IMR-90 (cell line): ENCODE results near the gene ARHGEF38. TPM values are rescaled to one million over a fixed set of nuclear protein-coding genes. Genes with fewer than 3 reads are reported as not detected.

Experiments
- ATAC-seq: fragments of 200-7000 bp; cut with Tn5 transposase; 2 replicates; pipeline ENCODE4 v1.9.1; 2020; ENCODE audit warnings: low read depth, mild to moderate bottlenecking, moderate library complexity
- BruUV-seq: library from RNA; stranded (reverse); fragments of 400-500 nt; replicated peaks from 2 replicates; lab custom pipeline; 2021; lab: Mats Ljungman, UMichigan
- CTCF ChIA-PET: fragments of 300-600 bp; formaldehyde crosslinking; extraction: SDS; loops from one replicate; lab custom pipeline; 2021; ENCODE audit warnings: antibody characterized with exemption; lab: Yijun Ruan, JAX
- POLR2A ChIA-PET: fragments of 300-600 bp; sonication (Branson Sonifier 250); formaldehyde crosslinking; loops from one replicate; lab custom pipeline; 2022; ENCODE audit warnings: antibody characterized with exemption; ENCODE audit not compliant: unreplicated experiment; lab: Charles Lee
- DNase-seq: peaks from one replicate; pipeline ENCODE4 v3.0.0; 2013
- H2AFZ ChIP-seq: replicated peaks from 2 replicates; pipeline ENCODE3; 2013; ENCODE audit warnings: low read length, mild to moderate bottlenecking; ENCODE audit not compliant: poor library complexity
- H2AK5ac ChIP-seq: 2 replicates; pipeline ENCODE4 v1.6.1; 2013; ENCODE audit warnings: low read depth, low read length, inconsistent platforms
- H2AK9ac ChIP-seq: replicated peaks from 2 replicates; pipeline ENCODE3; 2013; ENCODE audit warnings: mild to moderate bottlenecking, low read depth, low read length, moderate library complexity; ENCODE audit not compliant: poor library complexity
- H2BK120ac ChIP-seq: 2 replicates; pipeline ENCODE4 v1.6.1; 2013; ENCODE audit warnings: low read depth, low read length, inconsistent platforms
- H2BK15ac ChIP-seq: 3 replicates; pipeline ENCODE4 v1.6.1; 2013; ENCODE audit warnings: low read depth, low read length, inconsistent platforms
- H2BK20ac ChIP-seq: 2 replicates; pipeline ENCODE4 v1.6.1; 2013; ENCODE audit warnings: low read depth, mild to moderate bottlenecking, inconsistent platforms, low read length, moderate library complexity
- H2BK5ac ChIP-seq: 2 replicates; pipeline ENCODE4 v1.6.1; 2013; ENCODE audit warnings: mild to moderate bottlenecking, low read depth, low read length, inconsistent platforms; ENCODE audit not compliant: poor library complexity, severe bottlenecking
- H3K14ac ChIP-seq: replicated peaks from 2 replicates; pipeline ENCODE4 v1.6.1; 2013; ENCODE audit warnings: low read depth, low read length, inconsistent platforms
- H3K18ac ChIP-seq: 2 replicates; pipeline ENCODE4 v1.6.1; 2013; ENCODE audit warnings: low read depth, low read length, control low read depth
- H3K23ac ChIP-seq: 2 replicates; pipeline ENCODE4 v1.6.1; 2013; ENCODE audit warnings: low read depth, low read length, inconsistent platforms
- H3K27ac ChIP-seq: 2 replicates; pipeline ENCODE4 v1.5.1; 2013; ENCODE audit warnings: mild to moderate bottlenecking, control low read depth, low read length; ENCODE audit not compliant: insufficient read depth
- H3K27me3 ChIP-seq: 2 replicates; pipeline ENCODE4 v1.6.1; 2013; ENCODE audit warnings: low read length; ENCODE audit not compliant: control insufficient read depth, insufficient read depth
- H3K36me3 ChIP-seq: 2 replicates; pipeline ENCODE4 v1.6.1; 2013; ENCODE audit warnings: low read length, mixed read lengths; ENCODE audit not compliant: control insufficient read depth, insufficient read depth
- H3K4ac ChIP-seq: 2 replicates; pipeline ENCODE4 v1.6.1; 2013; ENCODE audit warnings: low read depth, low read length, inconsistent platforms
- H3K4me1 ChIP-seq: 2 replicates; pipeline ENCODE4 v1.6.1; 2013; ENCODE audit warnings: low read length, mixed read lengths; ENCODE audit not compliant: control insufficient read depth, insufficient read depth
- H3K4me2 ChIP-seq: 2 replicates; pipeline ENCODE4 v1.6.1; 2013; ENCODE audit warnings: low read depth, mild to moderate bottlenecking, control low read depth, low read length, moderate library complexity
- H3K4me3 ChIP-seq: 2 replicates; pipeline ENCODE4 v1.5.1; 2013; ENCODE audit warnings: low read depth, mild to moderate bottlenecking, control low read depth, low read length, moderate library complexity; ENCODE audit not compliant: insufficient read depth
- H3K56ac ChIP-seq: 2 replicates; pipeline ENCODE4 v1.6.1; 2013; ENCODE audit warnings: low read length, inconsistent platforms; ENCODE audit not compliant: insufficient read depth; ENCODE audit errors: extremely low read depth
- H3K79me1 ChIP-seq, 2 experiments: 2 replicates each; pipeline ENCODE4 v1.6.1; 2013; ENCODE audit warnings: low read length in 2 of 2, inconsistent platforms in 1 of 2, low read depth in 1 of 2
- H3K9ac ChIP-seq: 2 replicates; pipeline ENCODE4 v1.6.1; 2013; ENCODE audit warnings: low read depth, low read length, control low read depth
- H3K9me1 ChIP-seq: 2 replicates; pipeline ENCODE4 v1.6.1; 2013; ENCODE audit warnings: low read length, inconsistent platforms; ENCODE audit not compliant: insufficient read depth
- H3K9me3 ChIP-seq: 2 replicates; pipeline ENCODE4 v1.6.1; 2013; ENCODE audit warnings: low read length; ENCODE audit not compliant: control insufficient read depth, insufficient read depth
- H4K20me1 ChIP-seq: 2 replicates; pipeline ENCODE4 v1.6.1; 2013; ENCODE audit warnings: low read length, inconsistent platforms; ENCODE audit not compliant: insufficient read depth
- H4K5ac ChIP-seq: 2 replicates; pipeline ENCODE4 v1.6.1; 2013; ENCODE audit warnings: mild to moderate bottlenecking, low read depth, low read length, control low read depth
- H4K8ac ChIP-seq, 2 experiments: 2 replicates each; pipeline ENCODE4 v1.6.1; 2013; ENCODE audit warnings: low read depth in 2 of 2, low read length in 2 of 2, control low read depth in 1 of 2, inconsistent platforms in 1 of 2
- H4K91ac ChIP-seq: 2 replicates; pipeline ENCODE4 v1.6.1; 2013; ENCODE audit warnings: low read depth, low read length, inconsistent platforms; ENCODE audit not compliant: insufficient read depth
- ELK1 ChIP-seq: fragments of 150-350 bp; IDR thresholded peaks from 2 replicates; pipeline ENCODE4 v1.6.1; 2016; ENCODE audit warnings: low read depth, mild to moderate bottlenecking, low read length, moderate library complexity, borderline replicate concordance
- RAD21 ChIP-seq: IDR thresholded peaks from 2 replicates; pipeline ENCODE4 v1.6.1; 2012; ENCODE audit warnings: low read length, improper control_type of control experiment
- USF2 ChIP-seq: fragments of 150-350 bp; IDR thresholded peaks from 2 replicates; pipeline ENCODE4 v1.6.1; 2017; ENCODE audit warnings: mild to moderate bottlenecking, antibody characterized with exemption, low read length, low read depth
- WGBS, 2 experiments: methylation state at CpG; one replicate each; pipeline versions ENCODE4 v1.1.5 to v1.1.7; 2013; ENCODE audit warnings: missing lambda C conversion rate in 2 of 2; ENCODE audit not compliant: insufficient read length in 1 of 2; ENCODE audit errors: extremely low coverage in 2 of 2; 5-methylcytosine and 5-hydroxymethylcytosine counted together
- dilution Hi-C: fragments of 300-500 bp; cut with HindIII; formaldehyde crosslinking; loops from one replicate; pipeline ENCODE4 v1.14.3; 2018; ENCODE audit warnings: low sequenced_read_pairs; ENCODE audit not compliant: unreplicated experiment
- in situ Hi-C: fragments of 300-500 bp; cut with MboI; formaldehyde crosslinking; loops from 3 replicates; pipeline ENCODE4 v1.14.3; 2019; ENCODE audit warnings: low sequenced_read_pairs, inconsistent platforms, mixed read lengths
- intact Hi-C: fragments of 100-400 bp; cut with micrococcal nuclease; formaldehyde crosslinking; loops from 2 replicates; pipeline ENCODE4 v1.10.0; 2022
- polyA plus RNA-seq, 3 experiments: library from polyadenylated mRNA; depleted of rRNA; stranded (reverse); fragments of >200 nt; gene quantifications; 2 replicates each; pipeline ENCODE4 v1.2.3, GENCODE V29; 2012; ENCODE audit warnings: low replicate concordance in 1 of 3
- total RNA-seq: library from RNA; depleted of rRNA; stranded (reverse); fragments of >200 nt; gene quantifications from 2 replicates; pipeline ENCODE4 v1.2.3, GENCODE V29; 2012

Gene ARHGEF38
- total and polyA plus RNA-seq, 2 of the 4 experiments (the other 2 are of a cell fraction), result not detected

GRCh38 chr4:105568584-105568983 is 16.2 kb downstream of the ARHGEF38 start:
- Histone ChIP-seq H4K5ac (no peak overlapping the region), H2AK5ac (no peak overlapping the region), H2BK15ac (no peak overlapping the region), H2BK20ac (no peak overlapping the region), H3K4me3 (no peak overlapping the region), H2AK9ac (no peak overlapping the region), H3K4me1 (no peaks in the 10 kb centered on the region), H3K9ac (no peak overlapping the region), H3K14ac (no peak overlapping the region), H2BK5ac (no peak overlapping the region), H2BK120ac (no peak overlapping the region), H3K4ac (no peak overlapping the region), H3K4me2 (no peak overlapping the region), H4K8ac (no peak overlapping the region), H3K27ac (no peak overlapping the region), H4K20me1 (no peaks in the 10 kb centered on the region), H2AFZ (no peak overlapping the region), H3K36me3 (no peaks in the 10 kb centered on the region), H3K9me1 (no peaks in the 10 kb centered on the region), H3K9me3 (no peaks in the 10 kb centered on the region), H3K27me3 (no peaks in the 10 kb centered on the region), H4K91ac (no peak overlapping the region), H3K79me1 (no peaks in the 10 kb centered on the region), H3K18ac (no peak overlapping the region), H3K56ac (no peak overlapping the region), H3K23ac (no peak overlapping the region)
- ATAC-seq, result no peak
- intact Hi-C loops (no loop called here), dilution Hi-C loops (no loop called here), in situ Hi-C loops (no loop called here)
- POLR2A ChIA-PET, result no interaction called here
- CTCF ChIA-PET, result interaction anchor here (0.8 kb wide), 1 partner anchor 18 kb away, joined by 4 read pairs; no protein-coding TSS in a partner anchor
- WGBS, 2 experiments, result no CpG with 5 or more reads among the region's 1 CpG
- no peak for DNase-seq
- BruUV-seq, result no TSS peak
- no peak for TF ChIP-seq ELK1
- no peak for TF ChIP-seq RAD21
- TF ChIP-seq USF2, result no peak
